ENCODE data around the gene ELOA.

DNA sequence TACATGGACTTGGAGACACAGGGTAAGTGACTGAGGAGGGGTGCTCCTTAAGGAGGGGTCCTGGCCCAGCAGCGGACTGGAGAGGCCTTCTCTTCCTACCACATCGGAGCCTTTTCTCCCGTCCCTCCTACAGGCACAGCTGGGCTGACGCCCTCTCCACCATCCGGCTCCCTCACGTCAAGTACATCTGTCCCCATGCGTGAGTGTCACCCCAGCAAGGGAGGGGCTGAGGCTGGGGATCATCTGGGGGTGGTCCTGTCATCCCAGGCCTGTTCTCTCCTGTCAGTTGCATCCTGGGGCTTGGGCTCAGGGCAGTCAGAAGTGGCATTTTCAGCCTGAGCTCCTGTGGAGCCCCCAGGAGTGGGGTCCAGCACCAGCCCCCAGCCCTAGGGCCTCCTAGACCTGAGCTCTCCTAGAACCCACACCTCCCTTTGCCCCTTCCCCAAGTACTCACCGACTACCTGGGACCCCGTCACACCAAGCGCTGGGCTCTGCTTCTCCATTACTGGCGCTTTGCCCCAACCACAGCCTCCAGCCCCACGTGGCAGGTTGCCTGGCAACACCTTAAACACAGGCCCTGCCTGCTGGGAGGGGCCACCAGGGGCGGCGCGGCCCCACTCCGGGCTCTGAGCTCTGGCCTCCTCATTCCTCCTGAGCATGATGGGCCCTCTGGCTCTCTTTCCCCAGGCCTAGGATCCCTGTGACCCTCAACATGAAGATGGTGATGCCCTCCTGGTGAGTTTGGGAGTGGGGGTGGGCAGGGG is 49.9 kb downstream of the ELOA start:
- TF ChIP-seq POLR2A (IDR thresholded peaks at IDR 0.05; ENCODE audit: low read length) (no peak), GATA1 (IDR thresholded peaks at IDR 0.05; ENCODE audit: low read depth, low read length) (no peak)
